GM21786 (cell line): ENCODE measurements around the gene TAF15.

Experiments
- ATAC-seq: cut with Tn5 transposase; IDR thresholded peaks from one replicate; pipeline ENCODE4 v1.9.1; 2021; ENCODE audit not compliant: unreplicated experiment

The TAF15 gene

DNA sequence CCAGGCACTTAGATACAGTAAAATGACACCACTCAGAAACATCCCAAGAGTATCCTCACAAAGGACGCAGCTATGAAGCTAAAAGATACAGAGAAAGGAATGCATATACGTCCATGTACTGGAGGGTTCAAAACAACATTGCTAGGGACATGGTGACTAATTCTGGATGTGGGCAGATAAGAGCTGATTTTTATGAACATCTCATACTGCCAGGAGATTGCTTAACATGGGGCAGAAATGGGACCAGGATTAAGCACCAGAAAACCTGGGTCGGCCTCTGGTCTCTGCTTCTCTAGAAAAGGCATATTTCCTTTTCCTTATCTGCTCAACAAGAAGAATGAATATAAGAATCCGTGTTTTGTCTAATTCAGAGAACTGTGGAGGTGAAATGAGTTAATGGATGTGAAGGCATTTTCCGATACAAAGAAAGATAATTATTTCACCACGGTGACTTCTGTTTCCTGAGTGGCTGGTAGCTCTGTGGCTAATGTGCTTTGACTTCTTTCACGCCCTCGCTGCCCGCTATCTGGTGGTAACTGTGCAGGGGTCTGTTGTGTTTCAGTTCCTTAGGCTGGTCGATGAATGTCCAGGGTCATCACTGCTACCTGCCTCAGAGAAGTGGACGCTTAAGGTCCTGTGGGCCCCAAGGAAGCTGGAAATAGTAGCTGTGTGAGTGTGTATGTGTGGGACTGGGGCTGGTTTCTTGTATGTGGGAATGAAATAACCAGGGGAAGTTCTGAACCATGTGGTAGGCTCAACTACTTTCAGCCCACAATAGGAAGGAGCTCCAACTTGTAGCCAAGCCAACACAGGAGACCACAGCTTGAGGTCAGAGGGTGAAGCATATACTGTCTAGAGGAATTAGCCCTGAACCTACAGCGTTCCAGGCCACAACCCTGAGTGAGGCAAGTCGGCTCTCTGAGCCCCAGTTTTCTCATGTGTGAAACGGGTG lies 86.6 kb downstream of the TAF15 start:
- no peak for ATAC-seq
